GM06990 (cell line): ENCODE measurements around the gene PCGF3.
"Not testable (repeated sequence)": the region's sequence is repeated elsewhere in the genome, so short reads cannot be mapped to it uniquely, and the experiment has no call there.

Experiments
- DNase-seq: peaks from one replicate; pipeline ENCODE4 v3.0.0-alpha.2; 2011; ENCODE audit not compliant: insufficient read length; ENCODE audit errors: extremely low read depth
- H3K27me3 ChIP-seq: replicated peaks from 2 replicates; pipeline ENCODE4 v1.6.0; 2011; ENCODE audit warnings: low read length; ENCODE audit not compliant: control insufficient read depth, insufficient read depth
- H3K36me3 ChIP-seq: 2 replicates; pipeline ENCODE4 v1.5.1; 2011; ENCODE audit warnings: low read length; ENCODE audit not compliant: control insufficient read depth, insufficient read depth
- H3K4me3 ChIP-seq: replicated peaks from 2 replicates; pipeline ENCODE4 v1.5.1; 2011; ENCODE audit warnings: low read depth, mild to moderate bottlenecking, control low read depth, low read length
- TF ChIP-seq, protein P1 (sequence below): IDR thresholded peaks from 2 replicates; pipeline ENCODE4 v1.5.1; 2011; ENCODE audit warnings: low read length, control low read depth, mild to moderate bottlenecking, inconsistent platforms; ENCODE audit not compliant: insufficient read depth, poor library complexity, severe bottlenecking

The PCGF3 gene

DNA sequence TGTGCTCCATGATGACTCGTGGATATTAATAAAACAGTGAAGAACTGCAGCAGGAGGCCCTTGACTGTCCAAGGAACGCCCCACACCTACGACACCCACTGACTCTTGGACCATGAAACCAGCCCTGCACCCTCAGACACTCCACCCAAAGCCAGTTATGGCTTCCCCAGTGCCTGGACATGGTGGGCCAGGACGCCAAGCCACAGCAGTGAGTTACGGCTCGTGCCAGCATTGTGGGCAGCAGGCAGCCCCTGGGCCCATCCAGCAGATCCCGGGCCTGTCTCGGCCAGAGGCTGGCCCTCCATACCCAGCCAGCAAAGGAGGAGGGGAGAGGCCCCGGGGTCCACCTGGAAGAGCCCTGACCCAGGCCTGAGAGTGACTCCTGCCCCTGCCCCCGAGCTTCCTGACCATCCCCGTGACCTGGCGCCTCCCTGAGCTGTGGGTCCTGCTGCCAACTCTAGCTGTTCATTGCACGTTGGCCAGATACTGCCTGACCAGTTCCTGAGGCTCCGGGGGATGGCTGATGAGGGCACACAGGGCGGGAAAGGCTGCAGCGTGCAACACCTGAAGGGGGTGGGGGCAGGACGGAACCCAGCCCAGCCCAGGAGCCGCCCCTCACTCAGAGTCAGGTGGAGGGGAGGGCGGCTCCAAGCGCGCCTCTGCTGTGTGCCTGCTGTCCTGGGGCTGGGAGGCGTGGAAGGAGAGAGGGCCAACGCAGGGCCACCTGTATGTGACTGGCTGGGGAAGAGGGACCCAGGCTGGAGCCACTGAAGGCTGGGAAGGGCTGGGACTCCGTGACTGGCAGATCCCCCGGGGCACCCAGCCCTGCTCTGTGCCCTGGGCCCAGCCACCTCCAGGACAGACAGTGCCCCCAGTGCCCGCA lies 17.4 kb upstream of the PCGF3 start:
- no peak for DNase-seq
- Histone ChIP-seq H3K36me3 (no peaks in the 10 kb centered on the region), H3K4me3 (peak overlapping the region; percentile 3), H3K27me3 (no peaks in the 10 kb centered on the region)
- TF ChIP-seq, protein P1, sequence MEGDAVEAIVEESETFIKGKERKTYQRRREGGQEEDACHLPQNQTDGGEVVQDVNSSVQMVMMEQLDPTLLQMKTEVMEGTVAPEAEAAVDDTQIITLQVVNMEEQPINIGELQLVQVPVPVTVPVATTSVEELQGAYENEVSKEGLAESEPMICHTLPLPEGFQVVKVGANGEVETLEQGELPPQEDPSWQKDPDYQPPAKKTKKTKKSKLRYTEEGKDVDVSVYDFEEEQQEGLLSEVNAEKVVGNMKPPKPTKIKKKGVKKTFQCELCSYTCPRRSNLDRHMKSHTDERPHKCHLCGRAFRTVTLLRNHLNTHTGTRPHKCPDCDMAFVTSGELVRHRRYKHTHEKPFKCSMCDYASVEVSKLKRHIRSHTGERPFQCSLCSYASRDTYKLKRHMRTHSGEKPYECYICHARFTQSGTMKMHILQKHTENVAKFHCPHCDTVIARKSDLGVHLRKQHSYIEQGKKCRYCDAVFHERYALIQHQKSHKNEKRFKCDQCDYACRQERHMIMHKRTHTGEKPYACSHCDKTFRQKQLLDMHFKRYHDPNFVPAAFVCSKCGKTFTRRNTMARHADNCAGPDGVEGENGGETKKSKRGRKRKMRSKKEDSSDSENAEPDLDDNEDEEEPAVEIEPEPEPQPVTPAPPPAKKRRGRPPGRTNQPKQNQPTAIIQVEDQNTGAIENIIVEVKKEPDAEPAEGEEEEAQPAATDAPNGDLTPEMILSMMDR = no peak

- TF ChIP-seq, protein P1 = no peak
- Histone ChIP-seq H3K36me3 (no peaks in the 10 kb centered on the region), H3K4me3 (peak within 1 kb of the TSS; percentile 3), H3K27me3 (no peaks in the 10 kb centered on the region)
- no peak for DNase-seq
Measured at GRCh38 chr4:688854-689681, 16.6 kb upstream of the PCGF3 start, which contains the start of gene SLC49A3. SLC49A3 (minus strand) TSS chr4:689151; CDS start chr4:689127, 24 bp downstream.

DNA sequence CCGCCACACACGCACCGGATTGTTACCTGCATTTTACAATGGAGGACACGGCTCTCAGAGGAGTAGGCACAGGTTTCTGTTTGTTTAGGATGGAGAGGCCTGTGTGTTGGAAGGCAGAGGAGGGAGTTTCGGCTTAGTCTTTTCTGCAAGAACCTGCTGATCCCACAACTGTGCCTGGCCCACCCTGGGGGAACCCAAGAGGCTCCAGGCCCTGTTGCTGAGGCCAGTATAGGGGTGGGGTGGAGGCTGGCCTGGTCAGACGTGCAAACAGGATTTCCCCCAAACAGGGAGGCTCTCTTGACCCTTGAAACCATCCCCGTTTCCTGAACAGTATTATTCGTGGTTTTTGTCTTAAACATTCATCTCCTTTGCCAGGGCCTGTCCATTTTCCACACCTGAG lies 15.9 kb upstream of the PCGF3 start:
- Histone ChIP-seq H3K4me3 (no peak overlapping the region), H3K36me3 (no peaks in the 10 kb centered on the region), H3K27me3 (no peaks in the 10 kb centered on the region)
- no peak for DNase-seq
- TF ChIP-seq, protein P1 = no peak

DNA sequence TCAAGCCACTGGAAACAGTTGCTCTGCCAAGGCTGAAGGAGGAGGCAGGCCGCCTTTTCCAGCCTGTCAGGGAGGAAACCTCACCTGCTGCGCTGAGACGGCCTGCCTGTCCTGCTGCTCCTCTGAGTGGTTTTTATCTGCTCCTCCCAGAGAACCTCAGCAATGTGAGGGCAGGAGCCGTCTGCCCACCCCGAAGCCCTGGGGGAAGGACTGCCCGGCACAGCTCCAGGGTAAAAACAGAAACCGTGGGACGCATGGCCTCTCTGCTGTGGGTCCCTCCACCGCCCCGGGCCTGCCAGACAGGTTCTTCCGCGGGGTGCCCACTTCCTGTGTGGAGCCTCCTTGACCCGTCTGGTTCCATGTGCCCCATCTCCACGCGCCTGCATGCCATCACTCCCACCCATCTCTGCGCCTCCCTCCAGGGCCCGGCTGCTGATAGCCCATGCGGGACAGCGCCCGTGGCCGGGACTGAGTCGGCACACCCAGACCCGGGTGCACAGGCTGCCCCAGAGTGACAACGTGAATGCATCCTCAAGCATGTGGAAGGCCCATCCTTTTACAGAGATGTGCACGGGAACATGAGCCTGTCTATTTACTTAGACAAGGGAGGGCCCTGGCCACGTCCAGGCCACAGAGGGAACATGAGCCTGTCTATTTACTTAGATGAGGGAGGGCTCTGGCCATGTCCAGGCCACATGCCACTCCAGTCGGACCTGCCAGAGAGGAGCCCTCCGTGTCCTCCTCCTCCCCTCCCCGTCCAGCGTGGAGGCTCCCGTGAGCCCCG lies 12.7 kb upstream of the PCGF3 start:
- no peak overlapping the region for H3K4me3 ChIP-seq
- TF ChIP-seq, protein P1 = no peak
- no peaks in the 10 kb centered on the region for H3K27me3 ChIP-seq
- H3K36me3 ChIP-seq = no peaks in the 10 kb centered on the region
- no peak for DNase-seq

DNA sequence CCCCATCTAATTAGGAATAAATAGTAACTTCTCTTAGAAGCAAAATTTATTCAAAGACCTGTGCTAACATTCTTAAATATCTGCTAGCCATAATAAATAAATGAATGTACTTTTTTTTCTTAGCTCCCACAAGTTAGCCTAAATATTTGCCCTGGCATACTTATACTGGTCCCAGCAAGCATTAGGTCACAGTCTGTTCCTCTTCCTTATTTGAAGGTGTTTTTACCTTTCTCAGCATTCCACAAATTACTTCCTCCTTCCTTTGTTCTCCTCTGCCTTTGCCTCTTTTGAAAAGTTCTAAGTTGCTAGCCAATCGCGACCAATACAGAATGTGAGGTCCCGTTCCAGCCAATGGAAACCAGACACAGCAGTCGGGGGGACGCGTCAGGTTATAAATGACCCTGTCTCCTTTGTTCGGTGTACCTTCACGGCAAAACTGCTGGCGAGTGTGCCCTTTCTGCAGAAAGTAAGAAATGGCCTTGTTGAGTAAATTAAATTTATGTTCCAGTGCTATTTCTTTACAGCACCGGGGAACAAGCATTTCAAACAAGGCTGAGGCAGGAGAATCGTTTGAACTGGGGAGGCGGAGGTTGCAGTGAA lies 11.2 kb upstream of the PCGF3 start:
- H3K4me3 ChIP-seq, DNase-seq, H3K27me3 ChIP-seq, H3K36me3 ChIP-seq: not testable (repeated sequence)
